NCI-H748 (cell line): ENCODE data around the gene SLC23A3.

ENCODE experiments used
- DNase-seq: peaks from one replicate; lab custom pipeline; 2025; ENCODE audit not compliant: unreplicated experiment; lab: John Stamatoyannopoulos, UW

Gene SLC23A3

GRCh38 chr2:219155054-219155644 is 14.7 kb downstream of the SLC23A3 start:
- DNase-seq, result peak; percentile 84

GRCh38 chr2:219149667-219150066 is 20.2 kb downstream of the SLC23A3 start:
- DNase-seq, result peak; percentile 39

GRCh38 chr2:219142329-219142728 is 27.5 kb downstream of the SLC23A3 start:
- DNase-seq, result no peak

GRCh38 chr2:219140722-219141121 is 29.1 kb downstream of the SLC23A3 start:
- DNase-seq, result no peak

GRCh38 chr2:219133976-219134375 is 35.9 kb downstream of the SLC23A3 start:
- DNase-seq, result no peak

- DNase-seq, result no peak
Observed at GRCh38 chr2:219131744-219132143, 38.1 kb downstream of the SLC23A3 start.

GRCh38 chr2:219131327-219131726 is 38.5 kb downstream of the SLC23A3 start:
- DNase-seq, result no peak

GRCh38 chr2:219129589-219129988 is 40.2 kb downstream of the SLC23A3 start:
- no peak for DNase-seq

- no peak for DNase-seq
Observed at GRCh38 chr2:219128396-219128795, 41.4 kb downstream of the SLC23A3 start.

- DNase-seq, result no peak
Observed at GRCh38 chr2:219127037-219127635, 42.7 kb downstream of the SLC23A3 start.

GRCh38 chr2:219126555-219126954 is 43.3 kb downstream of the SLC23A3 start:
- peak; percentile 63 for DNase-seq

- no peak for DNase-seq
Observed at GRCh38 chr2:219125886-219126270, 44.0 kb downstream of the SLC23A3 start.

GRCh38 chr2:219125225-219125885 is 44.5 kb downstream of the SLC23A3 start:
- DNase-seq, result no peak

- DNase-seq, result no peak
Observed at GRCh38 chr2:219124381-219125110, 45.3 kb downstream of the SLC23A3 start.

- no peak for DNase-seq
Observed at GRCh38 chr2:219123356-219124135, 46.3 kb downstream of the SLC23A3 start.

GRCh38 chr2:219122202-219122980 is 47.4 kb downstream of the SLC23A3 start:
- DNase-seq, result no peak

GRCh38 chr2:219120082-219120481 is 49.7 kb downstream of the SLC23A3 start:
- DNase-seq, result no peak

- DNase-seq, result peak; percentile 57
Observed at GRCh38 chr2:219119422-219120043, 50.3 kb downstream of the SLC23A3 start.

- no peak for DNase-seq
Observed at GRCh38 chr2:219118504-219118903, 51.3 kb downstream of the SLC23A3 start.
